GM19099 (cell line): ENCODE data around the gene BEST3.

Experiments
- POLR2A ChIP-seq: IDR thresholded peaks from 3 replicates; pipeline ENCODE4 v1.6.1; 2011; ENCODE audit warnings: low read depth; ENCODE audit not compliant: insufficient read length; ENCODE audit errors: extremely low read depth

Gene BEST3

GRCh38 chr12:69639400-69640016 is 59.6 kb downstream of the BEST3 start:
- TF ChIP-seq POLR2A = no peak

DNA sequence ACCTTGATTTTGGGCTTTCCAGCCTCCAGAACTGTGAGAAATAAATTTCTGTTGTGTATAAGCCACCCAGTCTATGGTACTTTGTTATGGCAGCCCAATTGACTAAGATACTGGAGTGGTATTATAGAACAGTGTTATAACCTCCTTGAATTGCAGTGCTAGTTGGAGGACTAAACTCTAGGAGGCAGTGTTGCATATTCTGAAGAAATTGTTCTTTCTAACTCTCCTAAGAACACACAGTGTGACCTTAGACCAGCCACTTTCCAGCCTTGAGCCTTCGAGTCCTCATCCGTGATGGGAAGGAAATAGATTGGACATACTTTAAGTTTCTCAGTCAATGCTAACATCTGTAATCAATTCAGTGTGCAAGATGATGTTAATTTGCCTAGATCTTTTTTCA is 66.0 kb downstream of the BEST3 start:
- TF ChIP-seq POLR2A = no peak

- no peak for TF ChIP-seq POLR2A
These were observed 68.9 kb downstream of the BEST3 start for GRCh38 chr12:69630191-69630590.

DNA sequence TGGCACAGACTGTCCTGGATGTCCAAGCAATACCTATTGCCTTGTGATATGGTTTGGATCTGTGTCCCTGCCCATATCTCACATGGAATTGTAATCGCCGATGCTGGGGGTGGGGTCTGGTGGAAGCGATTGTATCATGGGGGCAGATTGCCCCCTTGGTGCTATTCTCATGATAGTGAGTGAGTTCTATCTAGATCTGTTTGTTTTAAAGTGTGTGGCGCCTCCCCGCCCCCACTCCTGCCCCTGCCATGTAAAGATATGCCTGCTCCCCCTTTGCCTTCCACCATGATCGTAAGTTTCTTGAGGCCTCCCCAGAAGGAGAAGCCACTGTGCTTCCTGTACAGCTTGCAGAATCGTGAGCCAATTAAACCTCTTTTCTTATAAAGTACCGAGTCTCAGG is 71.6 kb downstream of the BEST3 start:
- no peak for TF ChIP-seq POLR2A

DNA sequence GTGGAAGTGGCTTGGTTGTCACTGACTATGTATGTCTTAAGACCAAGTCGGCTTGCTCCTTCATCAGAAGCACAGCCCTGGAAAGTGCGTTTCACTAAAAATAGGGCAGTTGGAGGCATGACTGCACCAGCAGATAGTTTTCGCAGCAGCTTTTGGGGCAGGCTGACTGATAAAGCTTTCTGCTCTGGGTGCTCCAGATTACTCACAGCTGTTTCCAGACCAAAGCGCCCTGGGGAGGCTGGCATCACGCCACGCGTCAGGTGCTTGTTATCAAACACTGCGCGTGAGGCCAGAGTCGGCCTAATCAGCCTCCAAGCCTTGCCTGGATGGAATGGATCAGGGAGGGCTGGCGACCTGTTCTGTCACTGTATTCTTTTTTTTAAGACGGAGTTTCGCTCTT is 75.1 kb downstream of the BEST3 start:
- no peak for TF ChIP-seq POLR2A

DNA sequence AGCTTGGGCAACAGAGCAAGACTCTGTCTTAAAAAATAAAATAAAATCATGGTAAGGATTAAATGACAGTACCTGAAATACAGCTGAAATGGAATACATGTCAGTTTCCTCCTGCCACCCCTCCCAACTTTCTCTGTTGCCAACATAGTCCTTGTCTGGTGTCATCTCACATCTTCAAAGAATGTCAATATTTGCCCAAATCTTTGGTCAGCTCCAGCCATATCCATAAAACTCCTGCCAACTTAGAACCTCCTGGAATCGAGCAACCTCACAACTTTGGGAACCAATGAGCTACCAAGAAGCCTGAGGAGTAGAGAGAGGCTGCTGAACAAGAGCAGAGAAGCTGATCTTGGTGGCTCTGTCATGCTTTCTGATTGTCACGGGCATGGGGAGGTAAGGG is 77.6 kb downstream of the BEST3 start:
- no peak for TF ChIP-seq POLR2A

GRCh38 chr12:69620921-69621320 is 78.2 kb downstream of the BEST3 start:
- TF ChIP-seq POLR2A = no peak

DNA sequence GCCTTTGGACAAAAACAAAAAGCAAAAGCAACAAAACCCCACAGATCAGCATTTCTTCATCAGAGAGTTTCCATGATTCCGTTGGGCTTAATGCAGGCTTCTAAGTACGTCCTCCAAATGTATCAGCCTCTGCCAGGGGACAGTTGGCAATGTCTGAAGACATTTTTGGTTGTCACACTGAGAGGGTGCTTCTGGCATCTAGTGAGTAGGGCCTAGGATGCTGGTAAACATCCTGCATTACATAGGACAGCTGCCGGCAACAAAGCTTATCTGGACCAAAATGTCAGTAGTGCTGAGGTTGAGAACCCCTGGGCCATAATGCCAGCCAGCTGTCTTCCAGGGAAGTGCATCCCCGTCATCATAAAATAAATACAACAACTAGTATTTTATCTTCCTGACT is 79.0 kb downstream of the BEST3 start:
- no peak for TF ChIP-seq POLR2A

DNA sequence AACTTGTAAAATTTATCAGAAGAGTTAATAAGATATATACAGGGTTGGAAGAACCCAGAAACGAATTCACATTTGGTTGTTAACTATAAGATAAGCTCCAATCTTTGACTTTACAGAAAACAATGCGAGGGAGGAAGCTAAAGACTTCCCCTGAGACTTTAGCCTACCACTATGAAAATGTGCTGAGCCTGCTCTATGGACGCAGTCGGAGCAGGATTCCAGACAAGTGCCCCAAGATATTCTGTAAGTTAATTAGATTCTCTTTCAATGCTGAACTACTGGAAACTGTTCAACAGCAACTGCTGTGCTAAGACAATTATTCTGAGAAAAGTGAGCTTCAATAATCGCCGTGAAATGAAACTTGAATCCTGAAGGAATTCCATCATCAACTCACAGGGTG is 80.1 kb downstream of the BEST3 start:
- TF ChIP-seq POLR2A = no peak

DNA sequence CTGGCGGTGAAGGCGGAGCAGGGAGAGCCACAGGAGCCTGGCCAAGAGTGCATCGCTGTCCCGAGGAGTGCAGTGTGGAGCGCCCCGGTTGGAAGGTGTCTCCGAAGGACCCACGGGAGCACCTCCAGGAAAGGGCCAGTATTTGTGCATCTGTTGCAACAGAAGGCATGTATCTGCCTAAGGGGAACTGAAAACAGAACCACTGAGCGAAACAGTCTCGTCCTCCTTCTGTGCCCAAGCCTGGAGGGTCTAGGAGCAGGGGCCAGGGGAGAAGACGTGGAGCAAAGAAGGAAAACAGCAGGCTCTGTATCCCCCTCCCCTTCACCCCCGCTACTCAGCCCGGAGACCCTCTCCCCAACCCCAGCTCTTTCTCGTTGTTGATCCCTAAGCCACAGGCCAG is 83.1 kb downstream of the BEST3 start:
- TF ChIP-seq POLR2A = no peak

DNA sequence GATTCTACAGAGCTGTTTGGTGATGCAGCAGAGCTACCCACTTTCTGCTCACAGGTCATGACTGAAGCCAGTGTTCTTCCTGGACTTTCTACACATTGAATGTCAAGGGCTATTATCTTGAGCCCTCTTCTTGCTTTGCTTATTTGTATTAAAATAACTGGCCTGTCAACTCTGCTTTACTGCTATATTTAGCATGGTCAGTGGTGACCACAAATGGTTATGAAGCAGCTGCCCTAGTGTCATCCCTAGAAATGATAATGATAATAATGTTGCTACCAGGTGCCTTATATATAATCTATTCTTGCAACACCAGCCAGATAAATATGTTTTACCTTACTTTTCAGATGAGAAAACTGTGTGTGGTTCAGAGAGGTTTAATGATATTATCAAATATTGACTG is 85.8 kb downstream of the BEST3 start:
- TF ChIP-seq POLR2A = no peak

DNA sequence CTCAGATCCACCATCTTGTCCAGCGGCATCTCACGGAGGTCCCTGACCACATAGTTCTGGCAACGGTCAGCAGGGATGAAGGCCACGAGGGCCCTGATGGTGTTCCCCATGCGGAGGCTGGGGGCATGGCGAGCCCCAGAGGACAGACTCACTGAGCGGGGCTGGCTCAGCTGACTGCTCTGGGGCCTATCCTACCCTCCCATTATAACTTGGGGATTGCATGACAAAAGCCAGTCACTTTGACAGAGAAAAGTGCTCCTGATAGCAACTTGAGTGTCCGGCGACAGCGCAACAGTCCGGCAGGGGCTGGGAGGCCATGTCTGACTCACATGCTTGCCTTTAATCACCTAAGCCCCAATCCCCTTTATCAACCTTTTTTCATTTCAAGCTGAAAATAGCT is 88.4 kb downstream of the BEST3 start, which contains the start of gene LRRC10:
Gene LRRC10, minus strand, starts transcription at position 179 of the 400 bp plus-strand sequence. Its CDS starts 69 bp downstream, at position 110.
- no peak for TF ChIP-seq POLR2A

- no peak for TF ChIP-seq POLR2A
These were observed 89.0 kb downstream of the BEST3 start for GRCh38 chr12:69610126-69610525.

DNA sequence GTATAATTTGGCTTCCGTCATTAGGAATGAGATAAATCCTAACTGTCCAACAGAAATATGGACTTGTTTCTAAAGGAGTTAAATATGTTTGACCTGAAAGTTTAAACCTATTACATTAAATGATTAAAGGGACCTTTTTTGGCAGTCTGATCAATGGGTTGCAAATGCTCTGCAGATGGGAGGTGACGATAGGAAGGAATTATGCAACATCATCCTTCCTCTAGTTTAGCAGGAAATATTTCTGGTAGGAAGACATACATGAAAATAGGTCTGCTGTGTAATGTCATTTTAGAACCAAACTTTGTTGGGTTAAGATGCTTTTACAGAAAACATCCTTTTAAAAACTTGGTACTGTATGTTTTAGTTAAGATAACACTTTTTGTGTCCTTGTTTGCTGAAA is 91.0 kb downstream of the BEST3 start:
- TF ChIP-seq POLR2A = no peak
